Activated effector memory CD4-positive, alpha-beta T cell treated with Interleukin-2 at 50 U/mL for 16 hours (primary cell): Measurements from ENCODE around the gene SLC6A11.

Experiments used
- DNase-seq: peaks from one replicate; pipeline ENCODE4 v3.0.0-alpha.2; 2020

SLC6A11 gene

DNA sequence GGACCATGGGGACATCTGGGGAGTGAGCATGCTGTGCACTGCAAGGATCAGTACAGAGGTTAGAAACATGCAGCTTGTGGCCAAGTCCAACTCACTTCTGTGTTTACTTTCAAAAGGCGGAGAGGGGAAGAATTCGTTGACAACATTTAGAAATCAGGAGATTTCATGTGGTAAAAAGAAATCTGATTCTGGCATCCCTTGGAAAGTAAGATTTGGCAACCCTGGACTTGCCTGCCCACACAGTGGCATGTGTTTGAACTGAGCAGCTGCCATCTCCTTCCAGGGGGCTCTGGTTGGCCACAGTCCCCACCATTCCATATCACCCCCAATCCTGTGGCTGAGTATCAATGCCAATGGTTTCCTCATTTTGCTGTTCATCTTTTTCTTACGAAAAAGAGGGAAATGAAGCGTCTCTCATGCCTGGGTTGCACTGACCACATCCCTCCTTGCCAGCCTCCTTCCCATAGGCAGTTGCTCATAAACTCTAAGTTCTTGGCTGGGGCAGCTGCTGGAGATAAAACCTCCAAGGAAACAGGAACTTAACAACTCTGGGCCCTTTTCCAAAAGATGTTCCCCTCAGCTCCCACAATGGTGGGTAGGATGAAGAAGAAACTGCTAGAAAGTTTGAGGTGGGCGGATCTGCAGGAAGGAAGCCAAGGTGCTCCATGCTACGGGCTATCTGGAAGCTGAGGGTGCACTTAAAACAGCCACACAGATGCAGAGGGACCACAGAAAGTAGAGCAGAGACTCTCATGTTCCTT lies 29.2 kb downstream of the SLC6A11 start:
- DNase-seq = no peak

- no peak for DNase-seq
Observed at GRCh38 chr3:10845839-10846656, 30.0 kb downstream of the SLC6A11 start.

DNA sequence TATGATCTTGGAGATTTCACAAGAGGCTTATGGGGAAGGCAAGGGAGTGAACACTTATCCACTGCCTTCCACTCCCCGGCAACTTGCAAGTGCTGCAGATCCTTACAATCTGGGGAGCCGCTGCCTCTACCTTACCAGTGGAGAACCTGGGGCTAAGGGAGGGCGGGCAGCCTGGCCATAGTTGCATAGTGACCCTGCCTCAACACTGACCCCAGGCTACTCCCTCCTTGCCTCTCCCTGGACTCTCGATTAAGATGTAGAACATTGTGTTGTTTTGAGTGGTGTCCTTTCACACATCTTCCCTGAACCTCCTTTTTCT lies 30.6 kb downstream of the SLC6A11 start:
- DNase-seq = no peak

DNA sequence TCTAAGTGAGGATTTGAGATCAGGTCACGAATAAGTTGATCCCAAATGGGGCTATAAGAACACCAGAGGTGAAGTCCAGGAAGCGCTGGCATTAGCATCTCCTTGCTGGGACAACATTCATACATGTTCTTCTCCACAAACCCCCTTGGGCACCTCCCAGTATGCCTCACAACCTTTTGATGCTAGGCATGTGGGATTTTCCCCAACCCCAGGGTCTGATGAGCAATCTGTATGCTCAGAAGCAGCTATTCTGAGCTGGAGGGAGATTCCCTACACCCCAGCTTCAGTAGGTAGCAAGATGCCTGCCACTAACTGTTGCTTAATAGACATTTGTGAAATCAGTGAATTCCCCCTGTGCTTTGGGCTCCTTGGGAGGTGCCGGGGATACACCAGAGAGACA lies 32.2 kb downstream of the SLC6A11 start:
- no peak for DNase-seq

GRCh38 chr3:10852066-10852808 lies 36.2 kb downstream of the SLC6A11 start:
- no peak for DNase-seq

DNA sequence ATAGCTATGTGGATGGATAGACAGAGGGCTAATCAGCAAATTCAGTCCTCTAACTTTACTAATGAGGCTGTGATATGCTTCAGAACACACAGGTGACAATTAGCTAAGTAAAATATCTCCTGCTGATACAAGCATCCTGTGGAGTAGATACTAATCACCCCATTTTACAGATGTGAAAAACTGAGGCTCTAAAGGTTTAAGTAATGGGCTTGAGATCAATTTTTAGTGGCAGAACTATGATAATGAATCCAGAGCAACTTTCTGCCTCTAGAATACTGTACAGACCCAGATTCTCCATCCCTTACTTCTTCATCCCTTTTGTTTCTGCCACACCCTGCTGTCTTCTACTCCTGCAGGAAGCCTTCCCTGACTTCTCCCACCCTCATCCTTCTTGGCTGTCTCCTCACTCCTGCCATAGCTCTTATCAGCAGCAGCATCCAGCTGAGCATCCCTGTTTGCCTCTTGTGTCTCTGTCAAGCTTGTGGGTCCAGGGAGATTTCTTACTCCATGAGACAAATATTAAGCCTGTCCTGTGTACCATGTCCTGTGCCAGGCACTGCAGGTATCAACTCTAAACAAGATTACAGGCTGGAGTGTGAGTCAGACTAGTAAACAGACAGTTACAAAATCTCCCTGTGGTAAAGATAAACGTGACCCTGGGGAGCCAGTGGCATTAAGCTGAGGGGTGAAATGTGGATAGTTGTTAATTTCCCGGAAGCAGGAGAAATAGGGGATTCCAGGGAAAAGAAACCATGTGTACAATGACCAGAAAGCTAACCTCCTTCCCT lies 39.2 kb downstream of the SLC6A11 start:
- DNase-seq = no peak

- DNase-seq = no peak
Observed at GRCh38 chr3:10855871-10856662, 40.0 kb downstream of the SLC6A11 start.

DNA sequence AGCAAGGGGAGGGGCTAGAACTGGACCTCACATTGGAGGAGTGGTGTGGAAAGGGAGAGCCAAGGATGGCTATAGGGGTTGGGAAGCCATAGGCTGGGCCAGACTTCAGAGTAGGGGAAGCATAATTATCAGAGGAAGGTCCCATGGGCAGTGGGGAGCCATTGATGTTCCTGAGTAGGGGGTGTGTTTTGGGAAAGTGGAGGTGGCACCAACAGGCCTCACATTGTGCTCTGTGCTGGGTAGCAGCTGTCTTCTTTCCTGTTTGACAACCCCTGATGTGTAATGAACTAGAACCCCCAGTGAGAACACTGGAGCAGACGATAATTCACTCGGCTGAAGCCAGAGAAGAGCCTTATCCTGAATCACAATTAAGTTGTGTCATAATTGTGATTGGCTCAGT lies 41.2 kb downstream of the SLC6A11 start:
- DNase-seq = no peak

DNA sequence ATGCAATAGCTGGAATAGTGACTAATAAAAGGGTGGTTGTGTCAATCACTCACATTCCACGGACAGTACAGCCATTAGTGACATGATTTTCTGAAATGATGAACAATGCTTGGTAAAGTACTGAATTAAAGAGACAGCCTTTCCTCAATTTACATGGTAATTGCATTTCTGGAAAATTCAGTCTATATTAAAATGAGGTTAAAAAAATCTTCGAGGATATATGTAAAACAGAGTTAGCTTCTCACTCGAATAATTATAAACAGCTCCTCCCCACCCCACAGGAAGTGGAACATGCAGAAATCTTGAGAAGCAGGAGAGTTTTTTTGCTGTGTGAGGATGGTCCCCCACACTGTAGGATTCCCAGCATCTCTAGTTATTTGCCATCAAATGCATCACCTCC lies 42.1 kb downstream of the SLC6A11 start:
- no peak for DNase-seq

- DNase-seq = no peak
Observed at GRCh38 chr3:10867384-10867783, 51.4 kb downstream of the SLC6A11 start.

DNA sequence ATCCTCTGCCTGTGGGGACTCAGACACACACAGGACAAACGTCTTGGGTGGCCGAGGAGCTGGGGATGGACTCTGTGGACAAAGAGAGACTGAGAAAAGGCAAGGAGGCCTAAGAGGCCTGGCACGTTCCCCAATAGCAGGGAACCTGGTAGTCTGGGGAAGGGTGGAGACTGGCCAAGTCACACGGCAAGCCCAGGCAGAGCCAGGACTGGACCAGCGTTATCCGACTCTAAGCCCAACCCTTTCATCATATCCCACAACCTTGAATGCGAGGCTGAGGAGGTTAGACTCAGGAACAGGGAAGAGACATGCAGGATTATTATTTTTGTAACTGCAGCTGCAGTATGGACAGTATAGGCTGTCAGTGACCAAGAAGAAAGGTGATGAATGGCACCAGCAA lies 53.4 kb downstream of the SLC6A11 start:
- no peak for DNase-seq

DNA sequence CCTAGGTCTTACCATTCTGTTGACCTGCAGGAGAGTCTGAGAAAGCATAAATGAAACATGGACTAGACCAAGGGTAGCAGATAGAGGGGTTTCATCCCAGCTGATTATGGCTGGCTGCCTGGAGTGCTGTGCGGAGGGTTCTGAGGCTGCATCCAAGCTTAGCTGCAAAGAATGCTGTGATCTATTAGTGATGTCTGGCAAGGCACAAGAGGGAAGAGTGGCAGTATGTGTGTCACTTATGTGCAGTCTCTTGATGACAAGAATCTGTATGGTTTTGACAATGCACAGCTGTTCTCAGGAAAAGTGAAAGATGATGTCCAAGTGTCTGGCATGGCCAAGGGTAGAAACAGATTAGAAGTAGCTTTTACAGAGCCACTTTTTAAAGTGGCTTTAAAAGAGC lies 54.3 kb downstream of the SLC6A11 start:
- DNase-seq = no peak

DNA sequence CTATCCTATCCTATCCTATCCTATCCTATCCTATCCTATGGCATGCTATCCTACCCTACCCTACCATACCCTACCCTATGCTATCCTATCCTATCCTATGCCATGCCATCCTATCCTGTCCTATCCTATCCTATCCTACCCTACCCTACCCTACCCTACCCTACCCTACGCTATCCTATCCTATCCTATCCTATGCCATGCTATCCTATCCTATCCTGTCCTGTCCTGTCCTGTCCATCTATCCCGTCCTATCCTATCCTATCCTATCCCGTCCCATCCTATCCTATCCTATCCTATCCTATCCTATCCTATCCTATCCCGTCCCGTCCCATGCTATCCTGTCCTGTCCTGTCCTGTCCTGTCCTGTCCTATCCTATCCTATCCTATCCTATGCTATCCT lies 57.4 kb downstream of the SLC6A11 start:
- no peak for DNase-seq

- DNase-seq = no peak
Observed at GRCh38 chr3:10875914-10876313, 59.9 kb downstream of the SLC6A11 start.

- DNase-seq = no peak
Observed at GRCh38 chr3:10876661-10877060, 60.6 kb downstream of the SLC6A11 start.

DNA sequence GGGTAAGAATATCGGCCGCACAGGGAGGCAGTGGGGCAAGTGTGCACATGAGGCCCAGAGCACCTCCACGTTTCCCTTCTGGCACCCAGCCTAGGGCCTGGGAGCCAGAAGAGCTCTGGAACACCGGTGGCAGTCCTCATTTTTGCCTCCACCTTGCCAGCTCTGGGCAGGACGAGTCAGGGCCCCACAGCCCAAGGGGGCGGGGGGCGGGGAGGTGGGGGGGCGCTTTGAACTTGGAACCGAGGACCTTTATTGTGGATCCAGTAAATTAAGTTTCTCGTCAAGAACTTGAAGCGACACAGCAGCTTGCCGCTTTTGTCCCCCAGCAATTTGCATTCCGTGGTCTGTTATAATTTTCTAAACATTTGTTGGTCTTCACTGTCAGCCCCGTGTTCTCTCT lies 66.8 kb downstream of the SLC6A11 start:
- no peak for DNase-seq

DNA sequence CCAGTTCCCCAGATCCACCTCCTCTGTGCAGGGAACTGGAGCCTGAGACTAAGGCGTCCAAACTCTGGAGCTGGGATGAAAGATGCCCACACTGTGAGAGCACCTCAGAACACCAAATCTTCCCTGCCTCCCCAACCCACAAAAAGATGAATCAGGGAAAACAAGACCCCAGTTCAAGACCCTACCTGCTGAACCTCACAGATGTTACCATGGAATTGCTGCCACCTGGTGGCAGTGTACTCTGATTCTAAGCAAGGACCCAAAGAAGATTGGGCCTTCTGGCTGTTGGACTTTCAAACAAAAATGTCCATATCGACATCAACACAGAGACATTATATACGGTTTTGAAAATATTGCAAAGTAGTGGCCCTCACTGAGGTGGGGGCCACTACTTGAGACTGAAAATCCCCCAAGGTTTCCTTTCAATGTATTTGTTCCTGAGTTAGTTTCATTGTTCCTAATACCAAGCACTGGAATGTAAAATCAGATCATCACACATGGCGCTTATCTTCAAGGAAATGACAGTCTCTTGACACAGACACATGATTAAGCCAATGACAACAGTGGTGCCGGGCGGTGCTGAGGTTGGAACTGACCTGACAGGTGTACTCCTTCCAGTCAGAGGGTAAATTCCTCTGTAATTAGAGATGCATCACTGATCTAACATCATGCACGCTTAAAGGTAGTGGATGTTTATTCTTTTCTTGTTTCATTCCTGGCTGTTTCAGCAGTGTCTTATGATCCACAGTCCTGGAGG lies 67.6 kb downstream of the SLC6A11 start:
- no peak for DNase-seq

GRCh38 chr3:10887015-10887414 lies 71.0 kb downstream of the SLC6A11 start:
- no peak for DNase-seq

DNA sequence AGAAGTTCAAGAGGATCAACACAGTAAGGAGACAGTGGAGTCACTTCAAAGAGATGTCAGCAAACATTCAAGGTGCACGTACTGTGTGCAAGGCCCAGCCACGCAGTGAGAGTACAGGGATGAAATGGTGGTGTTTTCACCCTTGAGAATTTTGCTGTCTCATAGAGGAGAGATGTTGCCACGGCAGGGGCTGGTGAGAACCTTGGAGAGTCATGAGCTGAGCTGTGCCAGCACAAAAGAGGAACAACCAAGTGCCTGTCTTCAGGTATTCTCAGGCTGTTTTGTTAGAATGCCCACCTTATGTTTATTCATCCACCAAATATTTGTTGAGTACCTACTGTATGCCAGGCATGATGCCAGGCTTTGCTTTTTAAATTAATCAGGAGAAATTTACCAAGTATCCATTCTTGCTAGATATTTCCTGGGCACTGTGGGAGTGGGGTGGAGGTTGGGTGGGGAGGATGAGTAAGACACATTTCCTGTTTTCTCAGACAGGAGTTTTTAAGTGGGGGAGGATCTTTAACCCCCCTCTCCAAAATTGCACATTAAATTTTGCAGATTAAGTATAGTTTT lies 72.6 kb downstream of the SLC6A11 start:
- no peak for DNase-seq

DNA sequence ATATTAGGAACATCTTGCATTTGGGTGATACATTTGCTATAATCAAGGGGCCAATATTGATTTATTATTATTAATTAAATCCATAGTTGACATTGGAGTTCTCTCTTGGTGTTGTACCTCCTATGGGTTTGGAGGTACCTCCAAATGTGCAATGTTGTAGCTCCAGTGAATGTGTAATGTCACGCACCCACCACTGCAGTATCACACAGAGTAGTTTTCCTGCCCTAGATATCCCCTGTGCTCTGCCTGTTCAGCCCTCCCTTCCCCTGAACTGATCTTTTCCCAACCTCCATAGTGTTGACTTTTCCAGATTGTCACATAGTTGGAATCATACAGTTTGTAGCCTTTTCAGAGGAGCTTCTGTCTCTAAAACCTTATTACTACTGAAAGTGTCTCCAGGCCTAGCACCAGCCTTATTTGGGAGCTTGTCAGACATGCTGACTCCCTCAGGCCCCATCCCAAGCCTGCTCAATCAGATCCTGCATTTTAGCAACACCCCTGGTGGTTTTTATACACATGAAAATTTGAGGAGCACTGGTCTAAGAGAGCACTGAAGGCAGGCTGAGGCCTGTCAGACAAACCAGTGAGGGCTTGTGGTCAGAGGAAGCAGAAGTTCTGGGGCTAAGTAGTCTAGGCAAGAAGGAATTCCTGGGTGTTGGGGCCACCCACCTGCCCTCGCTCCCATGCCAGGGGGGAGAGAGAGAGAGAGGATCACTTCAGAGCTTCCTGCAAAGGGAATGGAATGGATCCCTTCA lies 73.4 kb downstream of the SLC6A11 start:
- no peak for DNase-seq
